Liver (tissue), 9 donors: ENCODE results near the gene AHNAK2. TPM values are rescaled to one million over a fixed set of nuclear protein-coding genes. Genes with fewer than 3 reads are reported as not detected.

Source experiments
- DNase-seq: peaks from one replicate; pipeline ENCODE4 v3.0.0-alpha.2; 2017; ENCODE audit warnings: low spot score
- H3K27ac ChIP-seq, 2 donors: one replicate each; pipeline ENCODE4 v1.7.0; 2013; ENCODE audit warnings: inconsistent platforms in 2 of 2, low read length in 2 of 2, control low read depth in 1 of 2, low read depth in 1 of 2, mild to moderate bottlenecking in 1 of 2
- H3K27me3 ChIP-seq, 4 donors: one replicate each; pipeline versions ENCODE4 v1.6.1 to v1.7.0; 2013; ENCODE audit warnings: low read length in 3 of 4, inconsistent platforms in 1 of 4, mild to moderate bottlenecking in 1 of 4, moderate library complexity in 1 of 4; ENCODE audit not compliant: control insufficient read depth in 4 of 4, insufficient read depth in 4 of 4
- H3K36me3 ChIP-seq, 4 donors: one replicate each; pipeline versions ENCODE4 v1.6.1 to v1.7.0; 2013; ENCODE audit warnings: low read length in 3 of 4, mild to moderate bottlenecking in 3 of 4, low read depth in 1 of 4, moderate library complexity in 1 of 4; ENCODE audit not compliant: control insufficient read depth in 4 of 4, insufficient read depth in 3 of 4
- H3K4me1 ChIP-seq, 4 donors: one replicate each; pipeline versions ENCODE4 v1.6.1 to v1.7.0; 2013; ENCODE audit warnings: low read length in 3 of 4, mild to moderate bottlenecking in 3 of 4, moderate library complexity in 1 of 4; ENCODE audit not compliant: control insufficient read depth in 4 of 4, insufficient read depth in 4 of 4
- H3K4me3 ChIP-seq, 3 donors: one replicate each; pipeline versions ENCODE4 v1.6.1 to v1.7.0; 2013; ENCODE audit warnings: low read length in 3 of 3, control low read depth in 1 of 3, low read depth in 1 of 3, mild to moderate bottlenecking in 1 of 3
- H3K9ac ChIP-seq, 2 donors: one replicate each; pipeline ENCODE4 v1.7.0; 2013; ENCODE audit warnings: low read length in 2 of 2, mild to moderate bottlenecking in 2 of 2, moderate library complexity in 2 of 2, control low read depth in 1 of 2, low read depth in 1 of 2
- H3K9me3 ChIP-seq, 4 donors: one replicate each; pipeline versions ENCODE4 v1.6.1 to v1.7.0; 2013; ENCODE audit warnings: low read length in 3 of 4; ENCODE audit not compliant: control insufficient read depth in 4 of 4
- ATF3 ChIP-seq: IDR thresholded peaks from 2 replicates; pipeline ENCODE4 v1.6.1; 2016; ENCODE audit warnings: antibody characterized with exemption
- CTCF ChIP-seq: fragments of 150-350 bp; IDR thresholded peaks from 2 replicates; pipeline ENCODE4 v1.5.1; 2017; ENCODE audit warnings: improper control_type of control experiment, low read depth, low read length; ENCODE audit not compliant: missing input control
- EGR1 ChIP-seq, 2 donors: IDR thresholded peaks; 2 replicates each; pipeline ENCODE4 v1.6.1; 2016 to 2018; ENCODE audit warnings: antibody characterized with exemption in 2 of 2, low read depth in 2 of 2
- FOXA1 ChIP-seq: IDR thresholded peaks from 2 replicates; pipeline ENCODE4 v1.6.1; 2016; ENCODE audit warnings: antibody characterized with exemption
- FOXA2 ChIP-seq: IDR thresholded peaks from 2 replicates; pipeline ENCODE4 v1.6.1; 2016; ENCODE audit warnings: antibody characterized with exemption
- GABPA ChIP-seq, 2 donors: IDR thresholded peaks in 1 of 2; conservative IDR thresholded peaks in 1 of 2; 2 replicates each; pipeline ENCODE4 v1.6.1; 2016; ENCODE audit warnings: antibody characterized with exemption in 2 of 2, mild to moderate bottlenecking in 1 of 2, moderate library complexity in 1 of 2
- HNF4A ChIP-seq, 2 donors: conservative IDR thresholded peaks; 2 replicates each; pipeline ENCODE4 v1.6.1; 2016; ENCODE audit warnings: antibody characterized with exemption in 2 of 2, mild to moderate bottlenecking in 2 of 2
- HNF4G ChIP-seq: IDR thresholded peaks from 2 replicates; pipeline ENCODE4 v1.6.1; 2016; ENCODE audit warnings: antibody characterized with exemption
- JUND ChIP-seq, 2 donors: IDR thresholded peaks; 2 replicates each; pipeline ENCODE4 v1.6.1; 2016; ENCODE audit warnings: antibody characterized with exemption in 2 of 2
- NR2F2 ChIP-seq: IDR thresholded peaks from 2 replicates; pipeline ENCODE4 v1.6.1; 2016; ENCODE audit warnings: antibody characterized with exemption
- RAD21 ChIP-seq, 2 donors: IDR thresholded peaks; 2 replicates each; pipeline ENCODE4 v1.6.1; 2016; ENCODE audit warnings: antibody characterized with exemption in 2 of 2, mild to moderate bottlenecking in 2 of 2
- REST ChIP-seq: IDR thresholded peaks from 2 replicates; pipeline ENCODE4 v1.6.1; 2016; ENCODE audit warnings: antibody characterized with exemption, mild to moderate bottlenecking
- RXRA ChIP-seq, 2 donors: IDR thresholded peaks; 2 replicates each; pipeline ENCODE4 v1.6.1; 2017 to 2018; ENCODE audit warnings: antibody characterized with exemption in 2 of 2, mild to moderate bottlenecking in 1 of 2
- SP1 ChIP-seq: IDR thresholded peaks from 2 replicates; pipeline ENCODE4 v1.6.1; 2018; ENCODE audit warnings: antibody characterized with exemption, mild to moderate bottlenecking
- TAF1 ChIP-seq: conservative IDR thresholded peaks from 2 replicates; pipeline ENCODE4 v1.6.1; 2016; ENCODE audit warnings: antibody characterized with exemption, mild to moderate bottlenecking
- YY1 ChIP-seq: IDR thresholded peaks from 2 replicates; pipeline ENCODE4 v1.6.1; 2016; ENCODE audit warnings: antibody characterized with exemption, mild to moderate bottlenecking
- ZBTB33 ChIP-seq: IDR thresholded peaks from 2 replicates; pipeline ENCODE4 v1.6.1; 2016; ENCODE audit warnings: antibody characterized with exemption
- WGBS: extraction: QIAGEN DNeasy Blood & Tissue Kit; methylation state at CpG from one replicate; pipeline ENCODE4 v1.1.7; 2013; 5-methylcytosine and 5-hydroxymethylcytosine counted together
- polyA plus RNA-seq, 2 donors: library from polyadenylated mRNA; stranded (reverse) in 1 of 2; unstranded in 1 of 2; fragments of 200-250 nt in 1 of 2; fragments of >200 nt in 1 of 2; fragmentation: Nextera tagmentation in 1 of 2; extraction: Ambion mirVana in 1 of 2; gene quantifications; one replicate each; pipeline versions ENCODE4 v1.2.1 to v1.2.3, GENCODE V29; 2013 to 2015
- total RNA-seq, 2 donors: library from RNA; depleted of rRNA; stranded (reverse); fragments of >200 nt; gene quantifications; one replicate each; pipeline ENCODE4 v1.2.3, GENCODE V29; 2014
- TF ChIP-seq, protein P1 (sequence below): IDR thresholded peaks from 2 replicates; pipeline ENCODE4 v1.6.1; 2016; ENCODE audit warnings: antibody characterized with exemption
- donor health status: healthy.
- donor health status: healthy.
- donor health status: healthy.
- donor health status: healthy.
- donor health status: healthy.

The AHNAK2 gene
- total and polyA plus RNA-seq, 4 donors, result 0.05 to 2.6 (median 1.2) TPM

DNA sequence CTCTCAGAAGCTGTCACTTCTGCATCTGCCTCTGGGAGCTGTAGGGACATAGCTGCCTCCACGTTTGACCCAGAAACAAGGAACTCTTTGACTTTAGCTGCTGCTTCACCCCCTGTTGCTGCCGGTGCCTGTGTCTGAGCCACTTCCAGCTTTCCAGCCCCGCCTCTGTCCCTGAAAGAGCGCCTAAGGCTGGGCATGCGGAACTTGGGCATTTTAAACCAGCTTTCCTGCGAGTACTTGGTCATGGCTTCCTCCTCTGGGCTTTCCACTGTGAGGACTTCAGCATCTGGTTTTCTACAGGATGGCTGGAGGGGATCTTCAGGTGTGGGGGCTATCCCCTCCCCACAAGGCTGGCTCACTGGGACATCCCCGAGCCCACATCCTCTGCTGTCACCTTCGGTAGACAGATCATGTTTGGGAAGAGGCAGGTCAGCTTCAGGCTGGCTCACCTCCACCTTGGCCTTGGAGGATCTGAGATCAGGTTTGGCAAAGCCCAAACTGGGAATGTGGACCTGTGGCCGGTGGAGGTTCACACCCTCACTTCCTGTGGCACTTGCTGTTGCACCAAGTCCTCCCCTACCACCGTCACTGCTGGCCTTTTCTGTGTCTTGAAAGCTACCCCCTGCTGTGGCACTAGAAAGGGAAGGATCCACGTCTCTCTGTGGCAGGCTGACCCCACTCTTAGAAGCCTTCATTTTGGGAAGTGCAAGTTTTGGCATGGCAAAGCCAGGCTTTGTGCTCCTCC is 38.3 kb downstream of the AHNAK2 start (continued):
- TF ChIP-seq HNF4A (conservative IDR thresholded peaks at IDR 0.05) (no peak), HNF4G (no peak), RAD21 (IDR thresholded peaks at IDR 0.05) (no peak), EGR1 (IDR thresholded peaks at IDR 0.05; ENCODE audit: low read depth in 2 of 2) (no peak)

DNA sequence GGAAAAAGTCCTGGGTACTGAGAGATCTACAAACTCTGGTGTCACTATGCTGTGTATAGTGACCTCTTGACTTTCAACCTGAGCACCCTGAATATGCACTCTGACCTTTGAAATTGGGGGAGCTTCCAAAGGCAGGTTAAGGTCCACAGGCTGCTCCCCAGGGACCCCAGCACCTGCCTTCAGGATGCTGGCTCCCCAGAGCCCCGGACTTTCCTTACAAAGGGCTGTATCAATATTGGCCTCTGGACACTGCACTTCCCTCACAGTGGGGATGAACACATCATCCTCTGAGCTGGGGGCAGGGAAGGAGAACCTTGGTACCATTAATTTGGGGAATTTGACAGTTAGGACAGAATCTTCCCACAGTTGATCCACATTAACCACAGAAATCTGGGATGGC is 39.2 kb downstream of the AHNAK2 start:
- Histone ChIP-seq H3K4me1 (no peaks in the 10 kb centered on the region), H3K4me3 (no peak overlapping the region), H3K9ac (no peak overlapping the region), H3K9me3 (no peaks in the 10 kb centered on the region), H3K27ac (no peak overlapping the region), H3K36me3 (no peaks in the 10 kb centered on the region), H3K27me3 (no peaks in the 10 kb centered on the region)
- TF ChIP-seq REST (no peak), JUND (IDR thresholded peaks at IDR 0.05) (no peak), CTCF (no peak), TAF1 (no peak), HNF4A (conservative IDR thresholded peaks at IDR 0.05) (no peak), EGR1 (IDR thresholded peaks at IDR 0.05; ENCODE audit: low read depth in 2 of 2) (no peak), FOXA2 (no peak), NR2F2 (no peak), RXRA (IDR thresholded peaks at IDR 0.05) (no peak), GABPA (IDR thresholded peaks at IDR 0.05 in 1 of 2, conservative IDR thresholded peaks at IDR 0.05 in 1 of 2) (no peak), YY1 (no peak), SP1 (no peak), FOXA1 (no peak), RAD21 (IDR thresholded peaks at IDR 0.05) (no peak), HNF4G (no peak), ATF3 (no peak), ZBTB33 (no peak)
- TF ChIP-seq, protein P1, sequence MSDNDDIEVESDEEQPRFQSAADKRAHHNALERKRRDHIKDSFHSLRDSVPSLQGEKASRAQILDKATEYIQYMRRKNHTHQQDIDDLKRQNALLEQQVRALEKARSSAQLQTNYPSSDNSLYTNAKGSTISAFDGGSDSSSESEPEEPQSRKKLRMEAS, result no peak
- no peak for DNase-seq
- 69% methylated on average over 1 of the region's 1 CpG for WGBS
